ENCODE results near the gene PPP2R1B. TPM values are rescaled to one million over a fixed set of nuclear protein-coding genes. Genes with fewer than 3 reads are reported as not detected.
A peak's percentile ranks its signal among the peaks of the same experiment; 100 is the strongest.

Gene PPP2R1B
- total RNA-seq, 1 experiment from 2014 or later, result 72.2 TPM

- no peak for TF ChIP-seq EZH2 (IDR thresholded peaks at IDR 0.05; ENCODE audit: borderline replicate concordance, low read depth, low read length, poor library complexity, severe bottlenecking)
- TF ChIP-seq, protein P1, sequence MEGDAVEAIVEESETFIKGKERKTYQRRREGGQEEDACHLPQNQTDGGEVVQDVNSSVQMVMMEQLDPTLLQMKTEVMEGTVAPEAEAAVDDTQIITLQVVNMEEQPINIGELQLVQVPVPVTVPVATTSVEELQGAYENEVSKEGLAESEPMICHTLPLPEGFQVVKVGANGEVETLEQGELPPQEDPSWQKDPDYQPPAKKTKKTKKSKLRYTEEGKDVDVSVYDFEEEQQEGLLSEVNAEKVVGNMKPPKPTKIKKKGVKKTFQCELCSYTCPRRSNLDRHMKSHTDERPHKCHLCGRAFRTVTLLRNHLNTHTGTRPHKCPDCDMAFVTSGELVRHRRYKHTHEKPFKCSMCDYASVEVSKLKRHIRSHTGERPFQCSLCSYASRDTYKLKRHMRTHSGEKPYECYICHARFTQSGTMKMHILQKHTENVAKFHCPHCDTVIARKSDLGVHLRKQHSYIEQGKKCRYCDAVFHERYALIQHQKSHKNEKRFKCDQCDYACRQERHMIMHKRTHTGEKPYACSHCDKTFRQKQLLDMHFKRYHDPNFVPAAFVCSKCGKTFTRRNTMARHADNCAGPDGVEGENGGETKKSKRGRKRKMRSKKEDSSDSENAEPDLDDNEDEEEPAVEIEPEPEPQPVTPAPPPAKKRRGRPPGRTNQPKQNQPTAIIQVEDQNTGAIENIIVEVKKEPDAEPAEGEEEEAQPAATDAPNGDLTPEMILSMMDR (conservative IDR thresholded peaks at IDR 0.05; ENCODE audit: low read depth, low read length), result no peak
- BruUV-seq (replicated peaks), result no TSS peak
- intact Hi-C loops (cut with micrococcal nuclease; ENCODE audit: unreplicated experiment), result no loop called here
- Histone ChIP-seq H3K9me3 (ENCODE audit: low read depth, low read length, poor library complexity, severe bottlenecking) (no peaks in the 10 kb centered on the region), H3K27ac (ENCODE audit: low read depth, low read length, poor library complexity, severe bottlenecking) (peak overlapping the region; percentile 3), H3K4me3 (ENCODE audit: low read depth, low read length, poor library complexity, severe bottlenecking) (no peak overlapping the region), H3K27me3 (replicated peaks; ENCODE audit: insufficient read depth, low read depth, low read length, poor library complexity) (no peaks in the 10 kb centered on the region), H3K4me1 (ENCODE audit: insufficient read depth, low read length, poor library complexity, severe bottlenecking) (peaks cover 14% of the 10 kb centered on the region), H3K36me3 (ENCODE audit: insufficient read depth, low read length, poor library complexity, severe bottlenecking) (no peaks in the 10 kb centered on the region)
- no peak for DNase-seq (ENCODE audit: low spot score)
- POLR2A ChIA-PET (ENCODE audit: low non-redundant PET), result interaction anchor here (0.7 kb wide), 1 partner anchor 34 kb away, joined by 3 read pairs; no protein-coding TSS in a partner anchor
- CTCF ChIA-PET, result interaction anchor here (0.6 kb wide), 1 partner anchor 450 kb away, joined by 5 read pairs; no protein-coding TSS in a partner anchor
Measured at GRCh38 chr11:111733016-111733415, 33.2 kb downstream of the PPP2R1B start.

- H3K27ac ChIP-seq (ENCODE audit: low read depth, low read length, poor library complexity, severe bottlenecking), result no peak overlapping the region
- CTCF ChIA-PET, result no interaction called here
- DNase-seq (ENCODE audit: low spot score), result no peak
- TF ChIP-seq, protein P1 (conservative IDR thresholded peaks at IDR 0.05; ENCODE audit: low read depth, low read length), result no peak
- no peak for TF ChIP-seq EZH2 (IDR thresholded peaks at IDR 0.05; ENCODE audit: borderline replicate concordance, low read depth, low read length, poor library complexity, severe bottlenecking)
- H3K27me3 ChIP-seq (replicated peaks; ENCODE audit: insufficient read depth, low read depth, low read length, poor library complexity), result no peaks in the 10 kb centered on the region
- H3K4me1 ChIP-seq (ENCODE audit: insufficient read depth, low read length, poor library complexity, severe bottlenecking), result peaks cover 14% of the 10 kb centered on the region
- POLR2A ChIA-PET (ENCODE audit: low non-redundant PET), result no interaction called here
- no peaks in the 10 kb centered on the region for H3K36me3 ChIP-seq (ENCODE audit: insufficient read depth, low read length, poor library complexity, severe bottlenecking)
- no peak overlapping the region for H3K4me3 ChIP-seq (ENCODE audit: low read depth, low read length, poor library complexity, severe bottlenecking)
- no TSS peak for BruUV-seq (replicated peaks)
- H3K9me3 ChIP-seq (ENCODE audit: low read depth, low read length, poor library complexity, severe bottlenecking), result no peaks in the 10 kb centered on the region
- intact Hi-C loops (cut with micrococcal nuclease; ENCODE audit: unreplicated experiment), result no loop called here
Measured at GRCh38 chr11:111731821-111732220, 34.4 kb downstream of the PPP2R1B start.

GRCh38 chr11:111730871-111731591 is 35.2 kb downstream of the PPP2R1B start:
- no peaks in the 10 kb centered on the region for H3K27me3 ChIP-seq (replicated peaks; ENCODE audit: insufficient read depth, low read depth, low read length, poor library complexity)
- POLR2A ChIA-PET (ENCODE audit: low non-redundant PET), result no interaction called here
- TF ChIP-seq, protein P1 (conservative IDR thresholded peaks at IDR 0.05; ENCODE audit: low read depth, low read length), result no peak
- TF ChIP-seq EZH2 (IDR thresholded peaks at IDR 0.05; ENCODE audit: borderline replicate concordance, low read depth, low read length, poor library complexity, severe bottlenecking), result no peak
- H3K36me3 ChIP-seq (ENCODE audit: insufficient read depth, low read length, poor library complexity, severe bottlenecking), result no peaks in the 10 kb centered on the region
- H3K27ac ChIP-seq (ENCODE audit: low read depth, low read length, poor library complexity, severe bottlenecking), result no peak overlapping the region
- peaks cover 14% of the 10 kb centered on the region for H3K4me1 ChIP-seq (ENCODE audit: insufficient read depth, low read length, poor library complexity, severe bottlenecking)
- no peaks in the 10 kb centered on the region for H3K9me3 ChIP-seq (ENCODE audit: low read depth, low read length, poor library complexity, severe bottlenecking)
- no TSS peak for BruUV-seq (replicated peaks)
- intact Hi-C loops (cut with micrococcal nuclease; ENCODE audit: unreplicated experiment), result no loop called here
- DNase-seq (ENCODE audit: low spot score), result no peak
- CTCF ChIA-PET, result no interaction called here
- no peak overlapping the region for H3K4me3 ChIP-seq (ENCODE audit: low read depth, low read length, poor library complexity, severe bottlenecking)

Measured in A673 (cell line).